HepG2 (cell line): ENCODE measurements around the gene MAN2A2. TPM values are rescaled to one million over a fixed set of nuclear protein-coding genes. Genes with fewer than 3 reads are reported as not detected.

Experiments used
- CHD4 ChIP-seq: fragments of 200-600 bp; sonication (generic); IDR thresholded peaks from 2 replicates; pipeline ENCODE4 v1.7.0; 2017; ENCODE audit warnings: mild to moderate bottlenecking, low read length, borderline replicate concordance
- EP300 ChIP-seq, 3 experiments: sonication (generic) in 1 of 3; formaldehyde crosslinking in 1 of 3; IDR thresholded peaks; 2 replicates each; pipeline versions ENCODE4 v1.5.1 to v1.6.1; 2011 to 2020; ENCODE audit warnings: low read depth in 2 of 3, low read length in 2 of 3, borderline replicate concordance in 1 of 3, improper control_type of control experiment in 1 of 3, mild to moderate bottlenecking in 1 of 3, missing genetic modification reagents in 1 of 3, moderate library complexity in 1 of 3
- GLI4 ChIP-seq: sonication (generic); formaldehyde crosslinking; IDR thresholded peaks from 2 replicates; pipeline ENCODE4 v1.5.1; 2020; ENCODE audit warnings: missing genetic modification reagents, mild to moderate bottlenecking, moderate library complexity, borderline replicate concordance
- GPN1 ChIP-seq: sonication (generic); formaldehyde crosslinking; IDR thresholded peaks from 2 replicates; pipeline ENCODE4 v1.5.1; 2020; ENCODE audit warnings: missing genetic modification reagents, borderline replicate concordance
- IKZF5 ChIP-seq: IDR thresholded peaks from 2 replicates; pipeline ENCODE4 v1.6.1; 2018; ENCODE audit warnings: missing genetic modification reagents, mild to moderate bottlenecking, missing compliant biosample characterization
- KAT8 ChIP-seq: IDR thresholded peaks from 2 replicates; pipeline ENCODE4 v1.6.1; 2016; ENCODE audit warnings: missing genetic modification reagents, missing compliant biosample characterization
- MYNN ChIP-seq: sonication (generic); formaldehyde crosslinking; IDR thresholded peaks from 2 replicates; pipeline ENCODE4 v1.4.0; 2020; ENCODE audit warnings: mild to moderate bottlenecking, low read depth, missing genetic modification reagents
- THAP7 ChIP-seq: sonication (generic); formaldehyde crosslinking; IDR thresholded peaks from 2 replicates; pipeline ENCODE4 v1.8.1; 2023; ENCODE audit warnings: mild to moderate bottlenecking, missing genetic modification reagents
- TP53 ChIP-seq: sonication (generic); formaldehyde crosslinking; conservative IDR thresholded peaks from 2 replicates; pipeline ENCODE4 v1.4.0; 2020; ENCODE audit warnings: missing genetic modification reagents
- ZBTB8A ChIP-seq: sonication (generic); formaldehyde crosslinking; IDR thresholded peaks from 2 replicates; pipeline ENCODE4 v1.4.0; 2020; ENCODE audit warnings: mild to moderate bottlenecking, low read depth, missing genetic modification reagents, borderline replicate concordance
- ZFP41 ChIP-seq: sonication (generic); formaldehyde crosslinking; IDR thresholded peaks from 2 replicates; pipeline ENCODE4 v1.4.0; 2020; ENCODE audit warnings: mild to moderate bottlenecking, missing genetic modification reagents, borderline replicate concordance
- ZNF180 ChIP-seq: sonication (generic); formaldehyde crosslinking; IDR thresholded peaks from 2 replicates; pipeline ENCODE4 v1.4.0; 2020; ENCODE audit warnings: low read depth, missing genetic modification reagents, borderline replicate concordance
- ZNF260 ChIP-seq: sonication (generic); formaldehyde crosslinking; IDR thresholded peaks from 2 replicates; pipeline ENCODE4 v1.4.0; 2020; ENCODE audit warnings: missing genetic modification reagents, low read depth, mild to moderate bottlenecking, borderline replicate concordance
- ZNF318 ChIP-seq: sonication (generic); formaldehyde crosslinking; IDR thresholded peaks from 2 replicates; pipeline ENCODE4 v1.4.0; 2020; ENCODE audit warnings: mild to moderate bottlenecking, missing genetic modification reagents
- ZNF33B ChIP-seq: sonication (generic); formaldehyde crosslinking; IDR thresholded peaks from 2 replicates; pipeline ENCODE4 v1.5.1; 2020; ENCODE audit warnings: mild to moderate bottlenecking, missing genetic modification reagents
- ZNF607 ChIP-seq: sonication (generic); formaldehyde crosslinking; IDR thresholded peaks from 2 replicates; pipeline ENCODE4 v1.5.1; 2020; ENCODE audit warnings: missing genetic modification reagents, mild to moderate bottlenecking, borderline replicate concordance
- ZNF678 ChIP-seq: sonication (generic); formaldehyde crosslinking; IDR thresholded peaks from 2 replicates; pipeline ENCODE4 v1.4.0; 2020; ENCODE audit warnings: mild to moderate bottlenecking, missing genetic modification reagents
- ZNF839 ChIP-seq: sonication (generic); formaldehyde crosslinking; IDR thresholded peaks from 2 replicates; pipeline ENCODE4 v1.4.0; 2020; ENCODE audit warnings: missing genetic modification reagents, mild to moderate bottlenecking, borderline replicate concordance
- polyA plus RNA-seq, 8 experiments: library from polyadenylated mRNA; depleted of rRNA in 3 of 8; stranded (reverse) in 7 of 8; unstranded in 1 of 8; fragments of >200 nt; fragmentation: Illumina TruSeq in 4 of 8; extraction: Trizol in 4 of 8; gene quantifications; 2 replicates each; pipeline versions ENCODE4 v1.2.1 to v1.2.3, GENCODE V29; 2011 to 2016; ENCODE audit warnings: low read depth in 4 of 8, missing spikeins in 1 of 8, mixed read lengths in 1 of 8; ENCODE audit not compliant: insufficient read depth in 1 of 8
- total RNA-seq, 5 experiments: library from RNA; depleted of rRNA; stranded (reverse); fragments of >200 nt; fragmentation: Illumina TruSeq; extraction: Trizol; gene quantifications; 2 replicates each; pipeline ENCODE4 v1.2.3, GENCODE V29; 2016; ENCODE audit warnings: low read depth in 1 of 5

MAN2A2 gene
- total and polyA plus RNA-seq, 2 of the 13 experiments (the other 11 are each of a cell fraction or from before 2014, with no cell fraction given) = 17.5 to 51.5 TPM

- TF ChIP-seq ZNF318 (peak; percentile 17; the same call in 1 of the 2 replicates), IKZF5 (CRISPR knock-in tag) (peak; percentile 62), CHD4 (no peak), ZBTB8A (CRISPR knock-in tag) (peak; percentile 67; the same call in 1 of the 2 replicates), ZNF607 (CRISPR knock-in tag) (peak; percentile 53; the same call in 1 of the 2 replicates), GLI4 (no peak), TP53 (0 out of 2 replicates have a peak, but pooled peaks have one; percentile 25), GPN1 (CRISPR knock-in tag) (no peak), ZNF180 (CRISPR knock-in tag) (no peak), ZNF678 (CRISPR knock-in tag) (no peak), KAT8 (CRISPR knock-in tag) (peak; percentile 48), MYNN (CRISPR knock-in tag) (0 out of 2 replicates have a peak, but pooled peaks have one; percentile 63), ZNF260 (CRISPR knock-in tag) (no peak), ZNF839 (CRISPR knock-in tag) (no peak), EP300 (IDR thresholded peaks at IDR 0.05; ENCODE audit: low read depth in 2 of 2, low read length in 2 of 2) (no peak), EP300 (CRISPR knock-in tag; IDR thresholded peaks at IDR 0.05; ENCODE audit: borderline replicate concordance) (no peak), ZNF33B (no peak), ZFP41 (CRISPR knock-in tag) (no peak), THAP7 (CRISPR knock-in tag) (no peak)
These were observed 32.0 kb downstream of the MAN2A2 start, which contains the start of gene UNC45A (continued) for GRCh38 chr15:90934949-90935751.
